Measurements from ENCODE around the gene NLRP1.

DNA sequence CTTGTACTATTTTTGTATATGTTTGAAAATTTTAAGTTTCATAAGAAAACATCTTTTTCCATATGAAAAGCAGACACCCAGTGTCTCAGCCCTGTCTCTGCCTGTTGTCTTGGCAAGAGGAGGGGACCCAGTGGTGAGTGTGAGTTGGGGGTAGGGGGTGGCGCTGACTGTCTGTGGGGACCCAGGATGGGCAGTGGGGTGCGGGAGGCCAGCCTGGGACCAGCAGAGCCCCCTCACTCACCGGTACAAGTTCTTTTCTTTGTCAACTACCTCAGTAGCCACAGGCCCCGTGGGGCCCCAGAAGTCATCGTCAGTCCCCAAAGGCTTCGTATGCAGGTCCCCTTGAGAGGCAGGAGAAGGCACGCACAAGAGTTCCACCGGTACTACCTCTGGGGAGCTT, 51.7 kb downstream of the NLRP1 start:
- TF ChIP-seq, protein P1, sequence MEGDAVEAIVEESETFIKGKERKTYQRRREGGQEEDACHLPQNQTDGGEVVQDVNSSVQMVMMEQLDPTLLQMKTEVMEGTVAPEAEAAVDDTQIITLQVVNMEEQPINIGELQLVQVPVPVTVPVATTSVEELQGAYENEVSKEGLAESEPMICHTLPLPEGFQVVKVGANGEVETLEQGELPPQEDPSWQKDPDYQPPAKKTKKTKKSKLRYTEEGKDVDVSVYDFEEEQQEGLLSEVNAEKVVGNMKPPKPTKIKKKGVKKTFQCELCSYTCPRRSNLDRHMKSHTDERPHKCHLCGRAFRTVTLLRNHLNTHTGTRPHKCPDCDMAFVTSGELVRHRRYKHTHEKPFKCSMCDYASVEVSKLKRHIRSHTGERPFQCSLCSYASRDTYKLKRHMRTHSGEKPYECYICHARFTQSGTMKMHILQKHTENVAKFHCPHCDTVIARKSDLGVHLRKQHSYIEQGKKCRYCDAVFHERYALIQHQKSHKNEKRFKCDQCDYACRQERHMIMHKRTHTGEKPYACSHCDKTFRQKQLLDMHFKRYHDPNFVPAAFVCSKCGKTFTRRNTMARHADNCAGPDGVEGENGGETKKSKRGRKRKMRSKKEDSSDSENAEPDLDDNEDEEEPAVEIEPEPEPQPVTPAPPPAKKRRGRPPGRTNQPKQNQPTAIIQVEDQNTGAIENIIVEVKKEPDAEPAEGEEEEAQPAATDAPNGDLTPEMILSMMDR (IDR thresholded peaks at IDR 0.05; ENCODE audit: low read depth, low read length): no peak
- TF ChIP-seq MYC (IDR thresholded peaks at IDR 0.05; ENCODE audit: low read depth, low read length) (no peak), POLR2A (IDR thresholded peaks at IDR 0.05; ENCODE audit: extremely low read depth, insufficient read length) (no peak)
- TF ChIP-seq, protein P2, sequence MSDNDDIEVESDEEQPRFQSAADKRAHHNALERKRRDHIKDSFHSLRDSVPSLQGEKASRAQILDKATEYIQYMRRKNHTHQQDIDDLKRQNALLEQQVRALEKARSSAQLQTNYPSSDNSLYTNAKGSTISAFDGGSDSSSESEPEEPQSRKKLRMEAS (IDR thresholded peaks at IDR 0.05; ENCODE audit: low read depth, low read length): no peak

Measured in NB4 (cell line).